ENCODE measurements around the gene COL4A4. TPM values are rescaled to one million over a fixed set of nuclear protein-coding genes. Genes with fewer than 3 reads are reported as not detected.

Gene COL4A4
- total and polyA plus RNA-seq, 8 donors = 0.75 to 5.7 (median 3.6) TPM

- Histone ChIP-seq H3K27ac (no peak overlapping the region), H3K27me3 (no peaks in the 10 kb centered on the region), H3K9me3 (no peaks in the 10 kb centered on the region), H3K4me3 (no peak overlapping the region), H3K4me1 (no peaks in the 10 kb centered on the region), H3K36me3 (no peaks in the 10 kb centered on the region)
- FAIRE-seq = no peak
- intact Hi-C loops (cut with DNase I) = no loop called here
- no peak for TF ChIP-seq CTCF (IDR thresholded peaks at IDR 0.05)
- ATAC-seq = no peak
- WGBS, 2 donors = 58 to 67% methylated on average over 2 of the region's 2 CpGs
- no peak for DNase-seq
These were observed 39.2 kb downstream of the COL4A4 start for GRCh38 chr2:227124811-227125210.

GRCh38 chr2:227123697-227124096 lies 40.3 kb downstream of the COL4A4 start:
- ATAC-seq (no peak), DNase-seq (no peak), FAIRE-seq (no peak)
- TF ChIP-seq CTCF (IDR thresholded peaks at IDR 0.05) = no peak
- 93 to 94% methylated on average over 4 of the region's 4 CpGs for WGBS, 2 donors
- H3K36me3 ChIP-seq = no peaks in the 10 kb centered on the region
- intact Hi-C loops (cut with DNase I) = no loop called here
- H3K4me3 ChIP-seq = no peak overlapping the region
- no peaks in the 10 kb centered on the region for H3K9me3 ChIP-seq
- no peaks in the 10 kb centered on the region for H3K4me1 ChIP-seq
- H3K27ac ChIP-seq = no peak overlapping the region
- no peaks in the 10 kb centered on the region for H3K27me3 ChIP-seq

GRCh38 chr2:227118353-227118752 lies 45.7 kb downstream of the COL4A4 start:
- Histone ChIP-seq H3K27me3 (no peaks in the 10 kb centered on the region), H3K4me3 (no peak overlapping the region), H3K9me3 (no peaks in the 10 kb centered on the region), H3K27ac (no peak overlapping the region), H3K4me1 (no peaks in the 10 kb centered on the region), H3K36me3 (no peaks in the 10 kb centered on the region)
- intact Hi-C loops (cut with DNase I) = no loop called here
- DNase-seq = no peak
- FAIRE-seq = no peak
- no peak for TF ChIP-seq CTCF (IDR thresholded peaks at IDR 0.05)
- ATAC-seq = no peak

- no peaks in the 10 kb centered on the region for H3K27me3 ChIP-seq
- H3K36me3 ChIP-seq = no peaks in the 10 kb centered on the region
- WGBS, 2 donors = 59% methylated on average over 3 of the region's 3 CpGs
- DNase-seq (no peak), FAIRE-seq (no peak), ATAC-seq (no peak)
- intact Hi-C loops (cut with DNase I) = no loop called here
- H3K27ac ChIP-seq = no peak overlapping the region
- TF ChIP-seq CTCF (IDR thresholded peaks at IDR 0.05) = no peak
- no peaks in the 10 kb centered on the region for H3K4me1 ChIP-seq
- H3K9me3 ChIP-seq = no peaks in the 10 kb centered on the region
- H3K4me3 ChIP-seq = no peak overlapping the region
These were observed 46.2 kb downstream of the COL4A4 start for GRCh38 chr2:227117852-227118251.

GRCh38 chr2:227117027-227117426 lies 47.0 kb downstream of the COL4A4 start:
- WGBS, 2 donors = 80 to 90% methylated on average over 1 of the region's 1 CpG

More at GRCh38 chr2:227117027-227117426, 47.0 kb downstream of the COL4A4 start:
- Histone ChIP-seq H3K27ac (no peak overlapping the region), H3K4me1 (no peaks in the 10 kb centered on the region), H3K4me3 (no peak overlapping the region), H3K27me3 (no peaks in the 10 kb centered on the region), H3K9me3 (no peaks in the 10 kb centered on the region), H3K36me3 (no peaks in the 10 kb centered on the region)
- no peak for TF ChIP-seq CTCF (IDR thresholded peaks at IDR 0.05)
- DNase-seq (no peak), FAIRE-seq (no peak), ATAC-seq (no peak)
- intact Hi-C loops (cut with DNase I) = no loop called here

Data from pancreas (tissue), 10 donors.